ACHN (cell line): Measurements from ENCODE around the gene PTPRG.
A peak's percentile ranks its signal among the peaks of the same experiment; 100 is the strongest.

Source experiments
- DNase-seq: peaks from one replicate; pipeline ENCODE4 v3.0.0-alpha.2; 2015
- in situ Hi-C: cut with HindIII; loops from 2 replicates; pipeline ENCODE4 v1.10.0; 2017; ENCODE audit warnings: low sequenced_read_pairs, low pct_ligation_motif_present, low pct_unique_long_range_greater_than_20kb

Gene PTPRG

GRCh38 chr3:62161371-62161770 is 600.0 kb downstream of the PTPRG start:
- DNase-seq = no peak
- in situ Hi-C loops = no loop called here

- in situ Hi-C loops = no loop called here
- no peak for DNase-seq
Measured at GRCh38 chr3:62164196-62164595, 602.8 kb downstream of the PTPRG start.

DNA sequence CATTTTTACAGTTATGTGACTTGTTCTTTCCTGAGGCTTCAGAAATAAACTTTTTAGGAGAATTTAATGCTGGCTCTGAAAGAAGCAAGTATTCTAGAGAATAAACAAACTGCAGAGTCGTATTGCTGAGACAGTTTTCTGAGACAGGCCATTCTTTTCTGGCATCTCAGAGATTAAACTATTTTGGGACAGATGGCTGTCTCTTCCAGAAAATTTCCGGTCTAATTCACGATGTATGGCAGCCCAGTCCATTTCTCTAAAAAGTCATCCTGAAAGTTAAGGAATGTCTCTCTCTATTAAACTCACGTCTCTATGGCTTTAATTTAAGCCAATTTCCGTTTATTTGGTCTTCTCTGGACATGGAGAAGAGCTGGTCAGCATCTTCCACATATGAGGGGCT is 603.4 kb downstream of the PTPRG start:
- no peak for DNase-seq
- in situ Hi-C loops = no loop called here

DNA sequence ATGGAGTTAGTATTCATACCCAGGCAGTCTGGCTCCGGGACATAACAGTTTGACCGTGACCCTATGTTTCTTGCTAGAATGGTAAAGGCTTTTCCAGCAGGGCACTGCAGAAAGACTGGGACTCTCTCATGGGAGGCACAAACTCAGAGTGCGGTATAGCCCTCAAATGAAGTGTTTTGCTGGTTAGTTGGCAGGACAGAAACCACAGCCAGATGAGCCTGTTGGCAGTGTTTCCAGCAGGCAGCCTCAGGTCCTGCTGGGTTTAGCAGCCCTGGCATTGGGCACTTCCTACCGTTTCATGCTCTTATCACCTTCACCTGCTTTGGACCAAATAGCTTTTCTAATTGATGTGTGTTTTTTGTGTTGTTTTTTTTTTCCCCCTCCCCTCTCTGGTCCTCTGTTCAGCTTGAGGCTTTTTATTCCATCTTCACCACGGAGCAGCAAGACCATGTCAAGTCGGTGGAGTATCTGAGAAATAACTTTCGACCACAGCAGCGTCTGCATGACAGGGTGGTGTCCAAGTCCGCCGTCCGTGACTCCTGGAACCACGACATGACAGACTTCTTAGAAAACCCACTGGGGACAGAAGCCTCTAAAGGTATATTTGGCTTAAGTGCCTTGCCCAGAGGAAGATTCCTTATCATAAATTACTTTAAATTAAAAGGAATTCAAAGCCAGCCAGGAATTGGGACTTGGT is 606.3 kb downstream of the PTPRG start:
- no peak for DNase-seq
- in situ Hi-C loops = no loop called here

DNA sequence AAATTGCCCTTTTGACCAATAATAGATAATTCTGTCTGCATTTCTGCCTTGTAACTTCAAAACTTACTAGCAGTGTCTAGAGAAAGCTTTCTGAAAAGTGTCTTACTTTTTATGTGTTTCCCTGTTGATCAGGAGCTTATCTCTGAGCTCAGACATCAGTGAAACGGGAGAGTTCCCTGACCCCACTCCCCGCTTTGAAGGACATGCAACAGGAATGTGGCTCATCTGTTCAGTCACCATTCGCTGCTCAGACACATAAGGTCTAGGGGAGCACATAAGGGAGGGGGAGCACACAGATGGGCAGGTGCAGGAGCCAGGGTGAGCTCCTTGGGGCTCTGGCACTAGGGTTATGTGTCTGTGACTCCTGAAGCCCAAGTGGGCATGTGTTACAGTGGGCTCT is 607.0 kb downstream of the PTPRG start:
- in situ Hi-C loops = no loop called here
- no peak for DNase-seq

DNA sequence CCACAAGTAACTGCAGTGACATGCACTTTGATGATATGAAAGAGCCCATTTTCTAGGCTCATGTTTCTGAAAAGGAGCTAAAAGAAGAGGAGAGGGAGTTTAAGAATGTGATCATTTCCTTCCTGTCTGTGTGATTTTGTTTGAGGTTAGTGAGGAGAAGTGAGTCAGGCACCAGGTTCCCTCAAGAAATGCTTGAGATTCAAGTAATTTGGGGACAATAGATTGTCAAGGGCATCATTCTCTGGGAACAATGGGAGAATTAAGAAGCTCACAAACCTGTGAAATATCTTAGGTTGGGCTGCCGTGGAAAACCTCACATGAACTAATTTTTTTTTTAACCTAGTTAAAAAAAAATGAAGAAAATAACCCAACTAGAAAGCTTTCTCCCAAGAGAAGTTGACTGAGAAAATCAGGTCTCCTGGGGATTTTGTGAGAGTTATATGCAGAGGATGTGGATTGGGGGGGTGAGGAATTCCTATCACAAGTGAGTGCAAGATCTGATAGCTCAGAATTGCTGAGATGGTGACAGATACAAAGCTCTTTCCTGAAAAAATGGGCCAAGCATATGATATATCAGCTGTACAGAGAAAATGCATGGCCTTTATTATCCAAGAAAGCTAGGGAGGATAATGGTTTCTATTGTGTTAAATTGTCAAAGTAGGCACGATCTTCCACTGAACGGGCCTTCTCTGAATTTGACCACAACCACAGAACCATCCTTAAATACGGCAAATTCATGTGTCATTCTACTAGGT is 608.7 kb downstream of the PTPRG start:
- no peak for DNase-seq
- in situ Hi-C loops = no loop called here

DNA sequence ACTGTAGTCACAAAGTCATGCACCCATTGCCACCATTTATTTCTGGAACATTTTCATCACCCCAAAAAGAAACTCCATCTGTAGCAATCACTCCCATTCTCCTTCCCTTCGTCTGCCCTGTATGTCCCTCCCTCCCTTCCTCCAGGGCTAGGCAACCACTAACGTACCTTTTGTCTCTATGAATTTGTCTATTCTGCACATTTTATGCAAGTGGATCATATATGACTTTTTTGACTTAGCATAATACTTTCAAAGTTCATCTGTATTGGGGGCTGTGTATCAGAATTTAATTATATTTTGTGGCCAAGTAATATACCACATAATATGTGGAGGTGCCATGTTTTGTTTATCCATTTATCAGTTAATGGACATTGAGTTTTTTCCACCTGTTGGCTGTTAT is 610.4 kb downstream of the PTPRG start:
- in situ Hi-C loops = no loop called here
- no peak for DNase-seq

DNA sequence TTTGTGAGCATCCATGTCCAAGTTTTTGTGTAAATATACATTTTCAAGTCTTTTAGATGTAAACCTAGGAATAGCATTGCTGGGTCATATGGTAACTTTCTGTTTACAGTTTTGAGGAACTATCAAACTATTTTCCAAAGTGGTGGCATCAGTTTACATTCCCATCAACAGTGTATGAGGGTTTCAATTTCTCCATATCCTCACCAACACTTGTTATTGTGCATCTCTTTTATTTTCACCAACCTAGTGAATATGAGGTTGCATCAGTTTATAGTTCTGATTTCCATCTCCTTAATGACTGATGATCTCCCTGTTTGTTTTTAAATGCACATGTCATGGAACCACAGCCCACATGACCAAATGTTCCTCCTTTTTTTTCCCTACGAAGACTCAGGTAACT is 610.8 kb downstream of the PTPRG start:
- no peak for DNase-seq
- in situ Hi-C loops = no loop called here

DNA sequence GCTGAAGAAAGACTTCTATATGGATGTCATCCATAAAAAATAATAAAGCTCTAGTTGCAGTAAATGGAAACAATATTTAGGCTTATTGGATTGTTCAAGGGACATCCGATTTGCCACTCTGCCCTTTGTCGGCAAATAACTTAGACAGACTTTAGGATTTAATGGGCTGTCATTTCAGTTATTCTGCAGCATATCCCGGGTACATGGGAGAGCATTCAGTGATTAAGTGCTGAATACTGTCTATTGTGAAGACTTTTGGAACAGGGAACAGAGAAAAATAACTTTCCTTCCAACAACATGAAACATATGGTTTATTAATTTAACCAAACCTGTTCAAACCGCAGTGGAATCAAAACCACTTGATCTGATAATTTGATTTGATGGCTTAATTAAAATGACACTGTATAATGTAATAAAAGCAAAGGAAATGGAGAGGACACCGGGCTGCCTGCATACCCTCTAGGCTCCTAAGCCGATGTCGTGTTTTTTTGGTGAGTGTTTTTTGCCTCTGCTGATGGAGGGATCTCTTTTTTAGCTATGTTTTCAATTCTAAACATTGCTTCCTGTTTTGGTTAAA is 612.7 kb downstream of the PTPRG start:
- no peak for DNase-seq
- in situ Hi-C loops = no loop called here

DNA sequence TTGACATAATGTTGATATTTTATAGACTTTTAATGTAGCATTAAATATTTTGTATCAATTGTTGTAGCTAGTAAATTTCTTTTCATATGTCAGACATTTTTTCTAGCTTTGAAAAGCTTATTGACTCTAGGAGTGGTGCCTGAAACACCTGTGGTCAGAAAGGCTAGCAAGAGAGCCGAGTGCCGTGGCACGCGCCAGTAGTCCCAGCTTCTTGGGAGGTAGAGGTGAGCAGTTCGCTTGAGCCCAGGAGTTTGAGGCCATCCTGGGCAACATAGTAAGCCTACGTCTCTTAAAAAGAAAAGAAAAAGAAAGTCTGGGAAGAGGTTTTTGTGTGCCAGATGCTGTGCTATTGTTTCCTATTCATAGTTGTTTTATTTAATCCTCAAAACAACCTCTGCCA is 613.8 kb downstream of the PTPRG start:
- DNase-seq = no peak
- in situ Hi-C loops = no loop called here

- no peak for DNase-seq
- in situ Hi-C loops = no loop called here
Measured at GRCh38 chr3:62178032-62178431, 616.7 kb downstream of the PTPRG start.

DNA sequence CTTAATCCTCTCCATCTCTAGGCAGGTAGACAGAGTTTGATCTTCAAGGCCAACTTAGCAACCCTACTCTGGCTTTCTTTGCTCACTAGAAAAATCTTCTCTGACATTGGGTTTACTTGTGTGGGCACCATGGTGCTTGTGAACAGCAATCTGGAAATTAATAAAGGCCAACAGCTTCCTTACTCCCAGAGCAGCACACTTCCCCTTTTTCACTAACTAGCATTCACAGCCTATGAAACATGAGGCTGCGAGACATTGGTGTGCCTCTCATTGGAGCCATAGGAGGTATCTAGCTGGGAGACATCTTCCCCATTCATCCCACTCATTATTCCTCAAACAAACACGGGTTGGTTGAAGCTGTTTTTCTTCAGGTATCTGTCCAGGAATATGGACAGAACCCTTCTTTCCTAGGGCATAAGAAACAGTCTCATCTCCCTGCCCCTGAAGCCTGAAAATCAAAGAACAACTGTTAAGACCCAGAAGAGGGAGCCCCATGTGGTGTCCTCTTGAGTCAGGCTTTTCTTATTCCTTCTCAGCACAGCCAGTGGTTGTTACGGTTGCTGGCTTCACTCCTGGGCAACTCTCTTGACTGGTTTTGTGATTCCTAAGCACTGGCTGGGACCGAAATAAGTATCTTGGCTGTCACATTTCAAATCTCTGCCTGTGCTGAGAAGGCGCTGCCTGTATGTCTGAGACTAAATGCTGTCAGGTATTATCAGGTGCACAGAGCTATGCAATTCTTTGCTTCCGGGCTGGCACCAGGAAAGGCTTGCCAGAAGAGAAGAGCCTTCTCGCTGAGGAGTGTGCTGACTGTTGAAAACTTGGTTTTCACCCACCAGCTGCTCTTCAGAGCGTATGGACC is 617.6 kb downstream of the PTPRG start:
- in situ Hi-C loops = no loop called here
- no peak for DNase-seq

DNA sequence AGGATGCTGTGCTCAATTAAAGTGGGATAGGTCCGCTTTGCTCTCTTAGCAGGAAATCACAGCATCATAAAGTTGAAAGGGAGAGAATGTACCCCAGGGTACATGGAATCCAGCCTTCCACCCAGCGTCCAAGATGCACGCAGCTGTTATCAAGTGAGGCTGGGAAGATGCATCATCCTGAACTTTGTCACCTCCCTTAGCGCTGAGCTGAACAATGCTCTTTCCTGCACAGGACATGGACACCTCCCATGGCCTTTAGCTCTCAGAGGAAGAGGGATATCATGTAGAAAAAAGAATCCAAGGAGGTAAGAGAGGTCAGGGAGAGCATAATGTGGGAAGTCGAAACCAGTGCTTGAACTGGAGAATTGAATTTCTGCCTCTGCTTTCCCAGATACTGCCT is 619.1 kb downstream of the PTPRG start:
- in situ Hi-C loops = no loop called here
- no peak for DNase-seq

DNA sequence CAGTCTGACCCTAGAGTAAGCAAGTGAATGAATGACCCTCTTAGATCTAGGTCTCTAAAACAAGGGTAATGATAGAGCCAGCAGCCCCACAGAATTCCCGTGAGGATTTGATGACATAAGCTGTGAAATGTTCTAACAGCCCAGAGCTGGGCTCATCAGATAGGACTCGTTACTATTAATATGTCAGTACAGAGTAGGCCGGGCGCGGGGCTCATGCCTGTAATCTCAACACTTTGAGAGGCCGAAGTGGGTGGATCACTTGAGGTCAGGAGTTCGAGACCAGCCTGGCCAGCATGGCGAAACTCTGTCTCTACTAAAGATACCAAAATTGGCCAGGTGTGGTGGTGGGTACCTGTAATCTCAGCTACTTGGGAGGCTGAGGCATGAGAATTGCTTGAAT is 621.7 kb downstream of the PTPRG start:
- DNase-seq = no peak
- in situ Hi-C loops = no loop called here

- in situ Hi-C loops = no loop called here
- DNase-seq = no peak
Measured at GRCh38 chr3:62183969-62184368, 622.6 kb downstream of the PTPRG start.

DNA sequence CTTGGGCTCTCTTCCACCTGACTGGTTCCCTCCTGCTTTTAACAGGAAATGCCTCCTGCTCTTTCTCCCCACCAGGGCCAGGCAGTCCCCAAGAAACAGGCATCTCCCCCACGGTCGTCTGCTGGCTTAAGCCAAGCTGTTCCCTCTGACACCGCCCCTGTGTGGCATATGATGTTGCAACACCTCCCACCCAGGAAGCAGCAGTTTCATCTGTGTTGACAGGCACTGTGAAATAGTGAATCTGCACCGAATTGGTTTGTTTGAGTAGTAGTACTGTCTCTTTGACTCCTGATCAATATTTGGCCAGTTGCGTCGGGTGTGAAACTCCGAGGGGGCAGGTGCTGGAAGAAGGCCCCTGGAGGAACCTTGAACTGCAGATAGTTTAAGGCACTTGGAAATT is 623.2 kb downstream of the PTPRG start:
- in situ Hi-C loops = no loop called here

GRCh38 chr3:62187022-62187431 is 625.7 kb downstream of the PTPRG start:
- in situ Hi-C loops = no loop called here
- no peak for DNase-seq

More for the DNA sequence above, 623.2 kb downstream of the PTPRG start:
- DNase-seq = no peak

GRCh38 chr3:62188681-62189375 is 627.5 kb downstream of the PTPRG start:
- in situ Hi-C loops = no loop called here
- peak; percentile 61 for DNase-seq

GRCh38 chr3:62189376-62189698 is 628.0 kb downstream of the PTPRG start:
- no peak for DNase-seq
- in situ Hi-C loops = no loop called here
